ENCODE results near the gene SLMAP. TPM values are rescaled to one million over a fixed set of nuclear protein-coding genes. Genes with fewer than 3 reads are reported as not detected.
A peak's percentile ranks its signal among the peaks of the same experiment; 100 is the strongest.

The SLMAP gene
- total and polyA plus RNA-seq, 2 of the 13 experiments (the other 11 are each of a cell fraction or from before 2014, with no cell fraction given) = 24.0 to 48.3 TPM

GRCh38 chr3:57793737-57794187 is 37.7 kb downstream of the SLMAP start:
- in situ Hi-C loops (cut with HindIII; ENCODE audit: extremely low pct_ligation_motif_present, low pct_unique_long_range_greater_than_20kb) = no loop called here
- 88% methylated on average over 4 of the region's 4 CpGs for WGBS (ENCODE audit: low lambda C conversion rate)
- FAIRE-seq (no peak), ATAC-seq (no peak), DNase-seq (ENCODE audit: low spot score) (no peak)
- Histone ChIP-seq H3K27me3 (ENCODE audit: control insufficient read depth in 1 of 2, insufficient read depth in 2 of 2, low read length in 2 of 2) (no peaks in the 10 kb centered on the region), H3K9ac (ENCODE audit: insufficient read depth, low read depth, low read length) (no peak overlapping the region), H3K79me2 (ENCODE audit: insufficient read depth, low read length) (peaks cover 86% of the 10 kb centered on the region), H3K4me1 (ENCODE audit: insufficient read depth, low read length) (peaks cover 81% of the 10 kb centered on the region), H3K4me3 (replicated peaks in 1 of 3; ENCODE audit: insufficient read depth in 1 of 3, low read depth in 2 of 3, low read length in 3 of 3) (no peak overlapping the region), H4K20me1 (ENCODE audit: insufficient read depth, low read length) (no peaks in the 10 kb centered on the region; the same call in 1 of the 2 replicates), H3K4me2 (ENCODE audit: low read depth, low read length) (no peak overlapping the region), H3K9me3 (ENCODE audit: low read length) (no peaks in the 10 kb centered on the region), H2AFZ (ENCODE audit: low read length) (no peak overlapping the region), H3K27ac (ENCODE audit: extremely low read length, insufficient read depth, low read length) (peak overlapping the region; percentile 35), H3K36me3 (replicated peaks in 1 of 2; ENCODE audit: control insufficient read depth in 1 of 2, insufficient read depth in 2 of 2, low read length in 2 of 2) (peaks cover 0 to 1% of the 10 kb centered on the region in 2 experiments; a peak in 1 of 5 replicates)
- BruUV-seq (replicated peaks) = no TSS peak
- TF ChIP-seq PTBP1 (IDR thresholded peaks at IDR 0.05; ENCODE audit: low read depth, low read length, poor library complexity, severe bottlenecking) = no peak
- TF ChIP-seq DMTF1 (CRISPR knock-in tag; IDR thresholded peaks at IDR 0.05) = no peak
- no peak for TF ChIP-seq PCBP2 (optimal IDR thresholded peaks at IDR 0.05; ENCODE audit: low read depth, low read length, poor library complexity, severe bottlenecking)
- no peak for TF ChIP-seq MLLT10 (CRISPR knock-in tag; IDR thresholded peaks at IDR 0.05)
- TF ChIP-seq FOSL2 (CRISPR knock-in tag; IDR thresholded peaks at IDR 0.05) = peak; percentile 66
- TF ChIP-seq ZNF143 (CRISPR knock-in tag; IDR thresholded peaks at IDR 0.05) = no peak
- intact Hi-C loops (cut with micrococcal nuclease; ENCODE audit: unreplicated experiment) = no loop called here
- CTCF ChIA-PET (ENCODE audit: low intra/inter-chr PET ratio, low total read pairs) = no interaction called here
- POLR2A ChIA-PET = interaction anchor here (1.1 kb wide), 1 partner anchor 101 kb away, joined by 3 read pairs; the partner anchor contains the start of gene DENND6A

GRCh38 chr3:57794501-57794900 is 38.4 kb downstream of the SLMAP start:
- no peak for ATAC-seq
- TF ChIP-seq BCL3 (CRISPR knock-in tag; IDR thresholded peaks at IDR 0.05) = no peak
- no peak for TF ChIP-seq ZBTB2 (CRISPR knock-in tag; IDR thresholded peaks at IDR 0.05; ENCODE audit: low read depth)
- no peak for TF ChIP-seq ZNF44 (CRISPR knock-in tag; IDR thresholded peaks at IDR 0.05)
- TF ChIP-seq RFX3 (CRISPR knock-in tag; IDR thresholded peaks at IDR 0.05) = no peak
- TF ChIP-seq POLR2AphosphoS2 (IDR thresholded peaks at IDR 0.05; ENCODE audit: low read depth, low read length) = no peak

More at GRCh38 chr3:57794501-57794900, 38.4 kb downstream of the SLMAP start:
- intact Hi-C loops (cut with micrococcal nuclease; ENCODE audit: unreplicated experiment) = no loop called here
- FAIRE-seq (no peak), DNase-seq (ENCODE audit: low spot score) (no peak)
- H3K27ac ChIP-seq (ENCODE audit: extremely low read length, insufficient read depth, low read length) = no peak overlapping the region
- H3K9me3 ChIP-seq (ENCODE audit: low read length) = no peaks in the 10 kb centered on the region
- CTCF ChIA-PET (ENCODE audit: low intra/inter-chr PET ratio, low total read pairs) = no interaction called here
- WGBS (ENCODE audit: low lambda C conversion rate) = 97% methylated on average over 4 of the region's 4 CpGs
- no peak overlapping the region for H3K4me2 ChIP-seq (ENCODE audit: low read depth, low read length)
- H3K79me2 ChIP-seq (ENCODE audit: insufficient read depth, low read length) = peaks cover 86% of the 10 kb centered on the region
- no peaks in the 10 kb centered on the region for H3K27me3 ChIP-seq (ENCODE audit: control insufficient read depth in 1 of 2, insufficient read depth in 2 of 2, low read length in 2 of 2)
- H3K4me3 ChIP-seq (replicated peaks in 1 of 3; ENCODE audit: insufficient read depth in 1 of 3, low read depth in 2 of 3, low read length in 3 of 3) = no peak overlapping the region
- POLR2A ChIA-PET = no interaction called here
- no peak overlapping the region for H3K9ac ChIP-seq (ENCODE audit: insufficient read depth, low read depth, low read length)
- H2AFZ ChIP-seq (ENCODE audit: low read length) = no peak overlapping the region
- H4K20me1 ChIP-seq (ENCODE audit: insufficient read depth, low read length) = no peaks in the 10 kb centered on the region; the same call in 1 of the 2 replicates
- H3K4me1 ChIP-seq (ENCODE audit: insufficient read depth, low read length) = peaks cover 81% of the 10 kb centered on the region
- H3K36me3 ChIP-seq (replicated peaks in 1 of 2; ENCODE audit: control insufficient read depth in 1 of 2, insufficient read depth in 2 of 2, low read length in 2 of 2) = peaks cover 0 to 1% of the 10 kb centered on the region in 2 experiments; a peak in 1 of 5 replicates
- in situ Hi-C loops (cut with HindIII; ENCODE audit: extremely low pct_ligation_motif_present, low pct_unique_long_range_greater_than_20kb) = no loop called here
- BruUV-seq (replicated peaks) = no TSS peak
